ENCODE results near the gene CMAS. TPM values are rescaled to one million over a fixed set of nuclear protein-coding genes. Genes with fewer than 3 reads are reported as not detected.
A peak's percentile ranks its signal among the peaks of the same experiment; 100 is the strongest.

The CMAS gene
- total RNA-seq, 1 donor = 20.6 TPM

DNA sequence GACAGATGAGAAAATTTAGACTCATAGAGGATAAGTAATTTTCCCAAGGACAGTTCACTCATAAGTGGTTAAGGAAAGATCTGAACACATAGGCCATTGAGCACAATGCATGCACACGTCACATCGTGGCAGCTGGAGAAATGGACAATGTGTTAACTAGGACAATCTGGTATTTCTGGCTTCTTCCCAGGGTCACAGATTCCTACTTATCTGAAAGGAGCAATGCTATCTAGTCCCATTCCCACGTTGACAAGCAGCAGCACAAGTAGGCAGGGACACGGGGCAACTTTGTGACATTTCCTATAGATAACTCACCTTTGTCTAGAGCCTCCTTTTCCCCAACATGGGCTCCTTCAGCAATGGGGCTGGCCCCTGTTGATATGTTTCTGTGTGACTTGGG is 6.7 kb upstream of the CMAS start:
- no peak overlapping the region for H3K4me3 ChIP-seq (ENCODE audit: insufficient read depth, low read length)
- no peak overlapping the region for H3K27ac ChIP-seq (ENCODE audit: low read depth, low read length)
- H3K4me2 ChIP-seq (ENCODE audit: insufficient read depth, low read length) = no peak overlapping the region
- H3K27me3 ChIP-seq (ENCODE audit: insufficient read depth, low read length) = no peaks in the 10 kb centered on the region
- no peak for DNase-seq (ENCODE audit: insufficient read length, low spot score, missing footprints)
- no peaks in the 10 kb centered on the region for H3K79me2 ChIP-seq (ENCODE audit: insufficient read depth, low read length)
- no peaks in the 10 kb centered on the region for H4K20me1 ChIP-seq (ENCODE audit: insufficient read depth, low read length)
- H3K36me3 ChIP-seq (ENCODE audit: insufficient read depth, low read length) = no peaks in the 10 kb centered on the region
- H2AFZ ChIP-seq (ENCODE audit: low read length) = no peak overlapping the region
- no peaks in the 10 kb centered on the region for H3K9me3 ChIP-seq (ENCODE audit: low read depth, low read length)
- TF ChIP-seq, protein P1, sequence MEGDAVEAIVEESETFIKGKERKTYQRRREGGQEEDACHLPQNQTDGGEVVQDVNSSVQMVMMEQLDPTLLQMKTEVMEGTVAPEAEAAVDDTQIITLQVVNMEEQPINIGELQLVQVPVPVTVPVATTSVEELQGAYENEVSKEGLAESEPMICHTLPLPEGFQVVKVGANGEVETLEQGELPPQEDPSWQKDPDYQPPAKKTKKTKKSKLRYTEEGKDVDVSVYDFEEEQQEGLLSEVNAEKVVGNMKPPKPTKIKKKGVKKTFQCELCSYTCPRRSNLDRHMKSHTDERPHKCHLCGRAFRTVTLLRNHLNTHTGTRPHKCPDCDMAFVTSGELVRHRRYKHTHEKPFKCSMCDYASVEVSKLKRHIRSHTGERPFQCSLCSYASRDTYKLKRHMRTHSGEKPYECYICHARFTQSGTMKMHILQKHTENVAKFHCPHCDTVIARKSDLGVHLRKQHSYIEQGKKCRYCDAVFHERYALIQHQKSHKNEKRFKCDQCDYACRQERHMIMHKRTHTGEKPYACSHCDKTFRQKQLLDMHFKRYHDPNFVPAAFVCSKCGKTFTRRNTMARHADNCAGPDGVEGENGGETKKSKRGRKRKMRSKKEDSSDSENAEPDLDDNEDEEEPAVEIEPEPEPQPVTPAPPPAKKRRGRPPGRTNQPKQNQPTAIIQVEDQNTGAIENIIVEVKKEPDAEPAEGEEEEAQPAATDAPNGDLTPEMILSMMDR (IDR thresholded peaks at IDR 0.05; ENCODE audit: extremely low read depth, low read depth, low read length) = no peak
- peaks cover 24% of the 10 kb centered on the region for H3K4me1 ChIP-seq (ENCODE audit: insufficient read depth, low read length)

DNA sequence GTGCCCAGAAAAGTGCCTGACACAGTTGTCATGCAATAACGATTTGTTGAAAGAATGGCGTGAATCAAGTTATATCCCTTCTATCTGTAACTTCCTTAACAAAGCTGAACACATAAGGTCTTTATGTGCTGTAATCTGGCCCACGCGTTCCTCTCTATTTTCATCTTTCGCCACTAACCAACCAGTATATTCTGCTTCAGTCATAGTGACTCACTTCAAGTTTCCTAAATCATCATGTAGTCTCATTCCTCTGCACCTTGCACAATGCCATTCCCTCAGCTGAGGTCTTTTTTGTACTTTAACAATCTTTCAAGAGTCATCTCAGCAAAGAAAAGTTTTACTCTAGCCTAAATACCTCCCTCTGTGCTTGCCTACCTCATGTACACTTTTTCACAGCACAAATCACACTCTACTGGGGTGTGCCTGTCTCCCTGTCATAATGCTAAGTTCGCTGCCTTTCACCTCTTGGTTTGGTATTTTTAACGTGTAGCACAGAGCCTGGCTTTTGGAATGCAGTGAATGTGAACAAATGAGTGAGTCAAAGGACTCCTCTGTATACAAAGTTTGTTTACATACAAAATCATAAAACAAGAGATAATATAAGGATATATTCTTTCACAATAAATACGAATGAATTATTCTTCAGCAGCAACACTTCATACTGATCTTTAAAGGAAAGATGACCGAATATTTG is 2.9 kb upstream of the CMAS start:
- Histone ChIP-seq H2AFZ (ENCODE audit: low read length) (no peak overlapping the region), H3K4me2 (ENCODE audit: insufficient read depth, low read length) (peak overlapping the region; percentile 11)
- DNase-seq (ENCODE audit: insufficient read length, low spot score, missing footprints) = peak; percentile 87

DNA sequence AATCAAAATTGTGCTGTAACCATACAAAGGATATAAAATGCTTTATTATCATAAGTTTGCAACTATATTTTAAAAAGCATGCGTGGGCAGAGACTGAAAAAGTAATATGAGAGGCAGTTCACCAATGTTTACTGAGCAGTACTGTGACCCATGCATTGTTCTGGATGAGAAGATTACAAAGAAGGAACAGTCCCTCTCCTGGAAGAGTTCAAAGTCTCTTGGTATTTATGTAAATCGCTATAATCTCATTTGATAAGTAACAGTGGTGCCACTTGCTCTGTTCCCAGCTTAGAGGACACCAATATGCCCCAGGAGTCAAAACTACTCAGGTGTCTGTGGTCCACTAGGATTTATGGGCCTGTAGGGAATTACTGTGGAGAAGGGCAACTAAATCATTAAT is 2.1 kb upstream of the CMAS start:
- H3K9me3 ChIP-seq (ENCODE audit: low read depth, low read length) = no peaks in the 10 kb centered on the region
- no peaks in the 10 kb centered on the region for H3K27me3 ChIP-seq (ENCODE audit: insufficient read depth, low read length)
- DNase-seq (ENCODE audit: insufficient read length, low spot score, missing footprints) = no peak
- no peak overlapping the region for H3K4me3 ChIP-seq (ENCODE audit: insufficient read depth, low read length)
- H3K36me3 ChIP-seq (ENCODE audit: insufficient read depth, low read length) = no peaks in the 10 kb centered on the region
- no peak overlapping the region for H2AFZ ChIP-seq (ENCODE audit: low read length)
- H3K4me2 ChIP-seq (ENCODE audit: insufficient read depth, low read length) = no peak overlapping the region
- TF ChIP-seq, protein P1 (IDR thresholded peaks at IDR 0.05; ENCODE audit: extremely low read depth, low read depth, low read length) = no peak
- peaks cover 27% of the 10 kb centered on the region for H3K79me2 ChIP-seq (ENCODE audit: insufficient read depth, low read length)
- H4K20me1 ChIP-seq (ENCODE audit: insufficient read depth, low read length) = peaks cover 4% of the 10 kb centered on the region
- H3K27ac ChIP-seq (ENCODE audit: low read depth, low read length) = no peak overlapping the region
- H3K4me1 ChIP-seq (ENCODE audit: insufficient read depth, low read length) = peaks cover 22% of the 10 kb centered on the region

More for the DNA sequence above, 2.9 kb upstream of the CMAS start:
- TF ChIP-seq, protein P1 (IDR thresholded peaks at IDR 0.05; ENCODE audit: extremely low read depth, low read depth, low read length) = no peak
- H3K9me3 ChIP-seq (ENCODE audit: low read depth, low read length) = no peaks in the 10 kb centered on the region
- peaks cover 22% of the 10 kb centered on the region for H3K4me1 ChIP-seq (ENCODE audit: insufficient read depth, low read length)
- H3K4me3 ChIP-seq (ENCODE audit: insufficient read depth, low read length) = no peak overlapping the region
- no peaks in the 10 kb centered on the region for H3K36me3 ChIP-seq (ENCODE audit: insufficient read depth, low read length)
- peaks cover 19% of the 10 kb centered on the region for H3K79me2 ChIP-seq (ENCODE audit: insufficient read depth, low read length)
- peak overlapping the region; percentile 41 for H3K27ac ChIP-seq (ENCODE audit: low read depth, low read length)
- H4K20me1 ChIP-seq (ENCODE audit: insufficient read depth, low read length) = no peaks in the 10 kb centered on the region
- no peaks in the 10 kb centered on the region for H3K27me3 ChIP-seq (ENCODE audit: insufficient read depth, low read length)

DNA sequence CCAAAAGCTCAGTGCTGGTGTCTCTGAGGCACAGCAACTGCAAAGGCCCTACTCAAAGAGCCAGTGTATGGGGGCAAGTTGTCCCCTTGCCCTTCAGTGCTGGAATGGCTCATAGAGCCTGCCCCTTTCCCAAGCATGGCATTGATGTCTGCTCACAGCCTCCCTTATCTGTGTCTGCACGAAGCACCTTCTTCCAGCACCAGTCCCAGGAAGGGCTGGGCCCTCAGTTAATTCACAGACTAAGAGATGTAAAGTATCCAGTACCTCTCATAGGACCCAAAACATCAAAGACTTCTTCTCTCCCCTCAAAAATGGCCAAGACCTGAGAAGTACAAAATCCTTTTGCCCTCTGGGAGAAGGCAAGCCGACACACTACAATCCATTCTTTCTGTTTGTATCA is 1.6 kb upstream of the CMAS start:
- Histone ChIP-seq H2AFZ (ENCODE audit: low read length) (no peak overlapping the region), H3K4me1 (ENCODE audit: insufficient read depth, low read length) (peaks cover 22% of the 10 kb centered on the region), H3K4me3 (ENCODE audit: insufficient read depth, low read length) (no peak overlapping the region), H3K27ac (ENCODE audit: low read depth, low read length) (no peak overlapping the region), H3K79me2 (ENCODE audit: insufficient read depth, low read length) (peaks cover 32% of the 10 kb centered on the region), H3K27me3 (ENCODE audit: insufficient read depth, low read length) (no peaks in the 10 kb centered on the region), H4K20me1 (ENCODE audit: insufficient read depth, low read length) (peaks cover 4% of the 10 kb centered on the region), H3K36me3 (ENCODE audit: insufficient read depth, low read length) (no peaks in the 10 kb centered on the region), H3K4me2 (ENCODE audit: insufficient read depth, low read length) (no peak overlapping the region), H3K9me3 (ENCODE audit: low read depth, low read length) (no peaks in the 10 kb centered on the region)
- TF ChIP-seq, protein P1 (IDR thresholded peaks at IDR 0.05; ENCODE audit: extremely low read depth, low read depth, low read length) = no peak
- DNase-seq (ENCODE audit: insufficient read length, low spot score, missing footprints) = no peak
